ENCODE measurements around the gene UBE2J2. TPM values are rescaled to one million over a fixed set of nuclear protein-coding genes. Genes with fewer than 3 reads are reported as not detected.

Gene UBE2J2
- total RNA-seq, 2 experiments from 2014 or later = 41.4 to 41.5 TPM

DNA sequence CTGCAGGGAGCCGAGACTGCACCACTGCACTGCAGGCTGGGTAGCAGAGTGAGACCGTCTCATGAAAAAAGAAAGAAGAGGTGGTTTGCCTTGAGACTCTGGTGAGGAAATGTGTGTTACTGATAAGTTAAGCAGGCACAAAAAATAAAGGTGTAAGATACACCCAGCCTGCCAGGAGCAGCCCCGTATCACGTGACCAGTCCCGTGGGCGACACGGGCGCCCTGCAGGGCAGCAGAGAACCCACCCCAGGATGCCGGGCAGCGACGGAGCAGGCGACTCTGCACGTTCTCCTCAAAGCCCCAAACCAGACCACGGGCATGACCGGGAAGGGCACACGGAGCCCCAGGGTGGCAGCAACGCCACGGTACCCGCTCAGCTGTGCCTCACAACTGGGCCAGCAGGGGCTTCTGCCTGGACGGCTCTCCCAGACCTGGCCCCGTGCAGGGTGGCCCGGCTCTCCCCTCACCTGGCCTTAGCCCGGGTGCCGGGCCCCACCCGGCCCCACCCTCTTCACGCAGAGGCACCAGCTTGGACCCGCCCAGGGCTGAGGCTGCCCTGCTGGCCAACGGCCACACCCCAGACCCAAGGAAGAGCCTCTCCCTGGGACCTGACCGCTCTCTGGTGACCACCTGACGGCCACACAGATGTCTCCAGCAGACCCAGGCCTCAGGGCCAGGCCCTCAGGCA is 51.6 kb downstream of the UBE2J2 start:
- intact Hi-C loops (cut with DNase I, micrococcal nuclease) = no loop called here
- TF ChIP-seq, protein P1, sequence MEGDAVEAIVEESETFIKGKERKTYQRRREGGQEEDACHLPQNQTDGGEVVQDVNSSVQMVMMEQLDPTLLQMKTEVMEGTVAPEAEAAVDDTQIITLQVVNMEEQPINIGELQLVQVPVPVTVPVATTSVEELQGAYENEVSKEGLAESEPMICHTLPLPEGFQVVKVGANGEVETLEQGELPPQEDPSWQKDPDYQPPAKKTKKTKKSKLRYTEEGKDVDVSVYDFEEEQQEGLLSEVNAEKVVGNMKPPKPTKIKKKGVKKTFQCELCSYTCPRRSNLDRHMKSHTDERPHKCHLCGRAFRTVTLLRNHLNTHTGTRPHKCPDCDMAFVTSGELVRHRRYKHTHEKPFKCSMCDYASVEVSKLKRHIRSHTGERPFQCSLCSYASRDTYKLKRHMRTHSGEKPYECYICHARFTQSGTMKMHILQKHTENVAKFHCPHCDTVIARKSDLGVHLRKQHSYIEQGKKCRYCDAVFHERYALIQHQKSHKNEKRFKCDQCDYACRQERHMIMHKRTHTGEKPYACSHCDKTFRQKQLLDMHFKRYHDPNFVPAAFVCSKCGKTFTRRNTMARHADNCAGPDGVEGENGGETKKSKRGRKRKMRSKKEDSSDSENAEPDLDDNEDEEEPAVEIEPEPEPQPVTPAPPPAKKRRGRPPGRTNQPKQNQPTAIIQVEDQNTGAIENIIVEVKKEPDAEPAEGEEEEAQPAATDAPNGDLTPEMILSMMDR (IDR thresholded peaks at IDR 0.05) = no peak
- Histone ChIP-seq H3K4me3 (ENCODE audit: low read length) (no peak overlapping the region), H3K36me3 (ENCODE audit: insufficient read depth, low read length) (peaks cover 86% of the 10 kb centered on the region), H3K9me3 (ENCODE audit: control insufficient read depth in 1 of 2, insufficient read depth in 1 of 2, low read length in 2 of 2) (peaks cover 0 to 3% of the 10 kb centered on the region in 2 experiments), H3K27ac (ENCODE audit: low read depth in 1 of 2, low read length in 2 of 2) (no peak overlapping the region), H3K4me1 (ENCODE audit: insufficient read depth, low read length) (peaks cover 45% of the 10 kb centered on the region), H3K27me3 (ENCODE audit: control insufficient read depth in 1 of 2, insufficient read depth in 2 of 2, low read length in 2 of 2) (no peaks in the 10 kb centered on the region)
- POLR2A ChIA-PET = no interaction called here
- peaks cover 79% of the 10 kb centered on the region for H3K36me3 Mint-ChIP-seq (ENCODE audit: low read depth)
- no peaks in the 10 kb centered on the region for H3K9me3 Mint-ChIP-seq
- CTCF ChIA-PET = no interaction called here
- H3K4me3 Mint-ChIP-seq = no peak overlapping the region
- DNase-seq (no peak), ATAC-seq (ENCODE audit: poor library complexity) (no peak)
- H3K27me3 Mint-ChIP-seq = no peaks in the 10 kb centered on the region
- H3K27ac Mint-ChIP-seq = no peak overlapping the region
- H3K4me1 Mint-ChIP-seq (ENCODE audit: low read depth) = peaks cover 13% of the 10 kb centered on the region

DNA sequence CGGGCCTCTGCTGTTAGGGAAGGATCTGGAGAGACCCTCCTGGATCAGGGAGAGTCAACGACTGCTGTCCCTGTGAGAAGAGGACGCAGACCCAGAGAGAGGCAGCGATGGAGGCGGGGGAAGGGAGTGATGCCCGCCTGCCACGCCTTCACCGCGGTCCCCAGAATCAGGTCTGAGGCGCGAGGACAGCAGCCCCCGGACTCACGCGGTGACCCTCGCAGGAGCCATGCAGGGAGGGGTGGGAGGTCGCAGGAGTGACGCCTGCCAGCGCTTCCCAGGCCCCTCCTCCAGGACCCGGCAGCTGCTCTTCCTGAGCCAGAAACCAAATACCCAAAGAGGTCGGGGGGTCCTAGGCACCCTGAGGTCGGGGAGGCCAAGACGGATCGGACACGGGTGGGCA is 53.5 kb downstream of the UBE2J2 start:
- Mint-ChIP-seq H3K27me3 (no peaks in the 10 kb centered on the region), H3K9me3 (no peaks in the 10 kb centered on the region), H3K4me1 (ENCODE audit: low read depth) (peaks cover 21% of the 10 kb centered on the region), H3K27ac (peak overlapping the region; percentile 71), H3K4me3 (no peak overlapping the region), H3K36me3 (ENCODE audit: low read depth) (peaks cover 75% of the 10 kb centered on the region)
- DNase-seq (no peak), ATAC-seq (ENCODE audit: poor library complexity) (no peak)
- intact Hi-C loops (cut with DNase I, micrococcal nuclease) = no loop called here
- ChIA-PET POLR2A (no interaction called here), CTCF (no interaction called here)
- TF ChIP-seq, protein P1 (IDR thresholded peaks at IDR 0.05) = no peak
- Histone ChIP-seq H3K36me3 (ENCODE audit: insufficient read depth, low read length) (peaks cover 69% of the 10 kb centered on the region), H3K27me3 (ENCODE audit: control insufficient read depth in 1 of 2, insufficient read depth in 2 of 2, low read length in 2 of 2) (no peaks in the 10 kb centered on the region), H3K4me1 (ENCODE audit: insufficient read depth, low read length) (peaks cover 51% of the 10 kb centered on the region), H3K9me3 (ENCODE audit: control insufficient read depth in 1 of 2, insufficient read depth in 1 of 2, low read length in 2 of 2) (peaks cover 0 to 3% of the 10 kb centered on the region in 2 experiments), H3K4me3 (ENCODE audit: low read length) (no peak overlapping the region), H3K27ac (ENCODE audit: low read depth in 1 of 2, low read length in 2 of 2) (no peak overlapping the region)

DNA sequence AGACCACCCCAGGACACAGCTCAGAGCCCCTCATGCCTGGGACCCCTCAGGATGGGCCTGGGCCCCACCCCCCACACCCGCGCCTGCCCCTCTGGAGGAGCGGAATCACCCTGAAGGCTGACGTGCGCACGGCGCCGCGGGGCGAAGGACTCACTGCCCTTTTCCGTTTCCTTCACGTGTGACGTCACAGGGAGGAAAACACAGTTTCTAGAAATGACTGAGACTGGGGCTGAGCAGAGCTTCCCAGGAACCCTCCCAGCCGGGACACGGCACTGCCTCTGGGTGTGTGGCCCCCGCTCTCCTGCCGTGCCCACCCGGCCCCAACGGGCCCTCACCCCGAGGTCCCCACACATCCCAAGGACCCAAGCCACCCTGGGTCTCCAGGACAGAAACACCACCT is 54.3 kb downstream of the UBE2J2 start:
- no peaks in the 10 kb centered on the region for H3K27me3 Mint-ChIP-seq
- TF ChIP-seq, protein P1 (IDR thresholded peaks at IDR 0.05) = no peak
- DNase-seq (peak in 7 of 14 experiments; percentile 32 to 84 (median 52)), ATAC-seq (ENCODE audit: poor library complexity) (peak; percentile 38)
- Histone ChIP-seq H3K27me3 (ENCODE audit: control insufficient read depth in 1 of 2, insufficient read depth in 2 of 2, low read length in 2 of 2) (no peaks in the 10 kb centered on the region), H3K27ac (ENCODE audit: low read depth in 1 of 2, low read length in 2 of 2) (peak overlapping the region; percentile 41 to 75), H3K9me3 (ENCODE audit: control insufficient read depth in 1 of 2, insufficient read depth in 1 of 2, low read length in 2 of 2) (peaks cover 0 to 3% of the 10 kb centered on the region in 2 experiments), H3K4me3 (ENCODE audit: low read length) (peak overlapping the region; percentile 19), H3K4me1 (ENCODE audit: insufficient read depth, low read length) (peaks cover 60% of the 10 kb centered on the region), H3K36me3 (ENCODE audit: insufficient read depth, low read length) (peaks cover 64% of the 10 kb centered on the region)
- peaks cover 29% of the 10 kb centered on the region for H3K4me1 Mint-ChIP-seq (ENCODE audit: low read depth)
- POLR2A ChIA-PET = no interaction called here
- CTCF ChIA-PET = no interaction called here
- peak overlapping the region; percentile 71 for H3K27ac Mint-ChIP-seq
- H3K9me3 Mint-ChIP-seq = no peaks in the 10 kb centered on the region
- intact Hi-C loops (cut with DNase I, micrococcal nuclease) = no loop called here
- H3K4me3 Mint-ChIP-seq = peak overlapping the region; percentile 30
- peaks cover 66% of the 10 kb centered on the region for H3K36me3 Mint-ChIP-seq (ENCODE audit: low read depth)
